Activated effector memory CD4-positive, alpha-beta T cell treated with anti-CD3 and anti-CD28 coated beads, Interleukin-2, amount 50 U/mL, for 16 hours (primary cell): Measurements from ENCODE around the gene FOXO1.

Experiments used
- DNase-seq: peaks from one replicate; pipeline ENCODE4 v3.0.0-alpha.2; 2020

FOXO1 gene

GRCh38 chr13:40604135-40604534, 62.3 kb downstream of the FOXO1 start:
- no peak for DNase-seq

DNA sequence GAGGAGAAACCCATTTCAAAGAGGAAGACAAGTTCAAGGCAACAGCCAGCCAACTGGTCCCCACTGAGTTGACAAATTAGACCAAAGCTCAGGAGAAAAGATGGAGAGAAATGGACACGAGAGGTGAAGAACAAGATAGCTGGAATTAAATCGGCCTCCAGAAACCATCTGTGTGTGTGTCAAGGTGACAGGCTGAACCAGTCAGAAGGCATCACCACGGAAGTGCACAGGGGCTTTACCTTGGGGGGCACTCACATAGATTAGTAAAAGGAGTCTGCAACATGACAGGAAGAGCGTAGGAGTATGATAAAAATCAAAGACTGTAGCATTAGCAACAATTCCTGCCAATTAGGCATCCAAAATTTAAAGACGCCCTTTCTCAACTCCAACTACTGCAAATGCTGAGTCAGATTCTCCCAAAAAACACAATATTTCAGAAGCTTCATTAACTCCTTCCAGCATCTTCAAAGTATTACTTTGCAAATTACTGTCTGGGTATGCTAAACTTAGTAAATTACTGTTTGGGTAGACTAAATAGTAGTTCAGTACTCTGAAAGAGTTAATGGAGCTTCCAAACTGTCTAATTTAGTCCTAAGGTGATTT, 66.2 kb downstream of the FOXO1 start:
- no peak for DNase-seq

GRCh38 chr13:40599747-40600146, 66.7 kb downstream of the FOXO1 start:
- DNase-seq: no peak

DNA sequence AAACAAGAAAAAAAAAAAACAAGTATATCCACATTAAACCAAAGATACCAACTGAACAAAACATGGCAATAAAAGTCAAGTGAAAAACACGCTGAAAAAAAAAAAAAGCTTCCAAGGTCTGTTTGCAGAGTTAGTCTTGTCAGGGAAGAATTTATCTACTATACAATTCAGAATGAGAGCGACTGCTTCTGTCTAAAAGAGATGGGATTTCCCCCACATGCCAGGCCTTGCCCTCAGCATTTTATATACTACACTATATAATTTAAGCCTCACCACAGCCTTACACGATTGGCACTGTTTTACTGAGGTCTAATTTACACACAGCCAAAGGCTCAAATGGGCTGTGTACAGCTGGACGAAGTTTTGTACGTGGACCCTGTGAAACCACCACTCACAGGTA, 67.3 kb downstream of the FOXO1 start:
- DNase-seq: no peak

DNA sequence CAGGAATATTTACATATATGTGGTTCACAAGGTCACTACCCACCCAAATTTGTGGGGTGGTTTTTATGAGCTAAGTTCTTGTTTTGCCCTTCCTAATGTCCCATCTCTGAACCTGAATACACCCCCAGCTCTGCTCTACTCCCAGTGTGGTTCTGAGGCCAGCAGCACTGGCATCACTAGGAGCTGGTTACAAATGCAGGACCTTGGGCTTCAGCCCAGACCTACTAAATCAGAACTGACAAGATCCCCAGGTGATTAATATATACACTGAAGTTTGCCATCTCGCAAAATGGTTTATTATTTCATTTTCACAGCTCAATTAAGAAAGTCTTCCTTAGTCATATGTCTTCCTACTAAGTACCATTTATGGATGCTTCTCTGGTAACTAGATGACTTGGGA, 67.9 kb downstream of the FOXO1 start:
- no peak for DNase-seq

DNA sequence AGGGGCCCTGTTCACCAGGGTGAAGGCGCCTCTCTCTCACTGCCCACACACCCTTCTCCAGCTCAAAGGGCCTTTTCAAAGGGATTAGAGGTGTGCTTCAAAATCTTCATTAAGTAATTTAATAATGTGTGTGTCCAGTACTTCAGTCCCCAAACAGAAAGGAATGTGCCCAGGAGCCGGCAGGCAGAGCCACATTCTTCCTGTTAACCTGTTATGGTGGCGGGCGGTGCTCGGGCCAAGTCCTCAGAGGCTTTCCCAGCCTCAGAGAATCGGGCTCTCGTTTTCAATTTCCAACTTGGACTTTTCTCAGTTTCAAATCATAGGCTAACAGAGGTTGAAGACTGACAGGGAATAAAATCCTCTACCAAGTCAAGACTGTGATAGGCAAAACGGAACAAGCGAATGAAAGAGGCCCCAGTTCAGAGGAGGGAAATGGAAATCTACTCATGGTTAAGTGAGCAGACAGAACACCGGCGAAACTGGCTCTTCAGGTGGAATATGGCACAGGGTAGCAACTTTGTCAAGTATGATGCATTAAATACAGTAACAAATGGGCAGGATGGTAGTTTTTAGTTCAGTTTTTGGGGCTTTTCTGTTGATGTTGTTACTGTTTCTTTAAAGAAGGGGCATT, 68.6 kb downstream of the FOXO1 start:
- DNase-seq: no peak

- no peak for DNase-seq
Observed at GRCh38 chr13:40596484-40596883, 70.0 kb downstream of the FOXO1 start.

- no peak for DNase-seq
Observed at GRCh38 chr13:40595693-40596092, 70.7 kb downstream of the FOXO1 start.

DNA sequence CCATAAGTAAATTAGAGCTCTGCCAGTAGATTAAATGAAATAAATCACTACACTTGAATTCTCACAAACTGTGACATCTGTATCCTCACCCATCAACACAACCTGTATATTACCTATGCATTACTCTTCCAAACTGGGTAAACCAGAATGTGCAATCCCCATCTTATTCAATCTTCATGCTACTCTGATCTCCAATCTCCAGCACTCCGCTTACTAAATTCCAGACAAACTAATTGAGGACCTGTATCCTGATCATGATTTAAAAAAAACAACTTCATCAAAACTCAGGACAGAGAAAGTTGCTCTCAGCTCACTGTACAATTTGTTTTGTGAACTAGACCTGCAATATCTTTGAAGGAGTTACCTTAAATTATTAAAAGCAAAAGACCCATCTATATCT, 74.4 kb downstream of the FOXO1 start:
- no peak for DNase-seq

- DNase-seq: no peak
Observed at GRCh38 chr13:40591091-40591490, 75.3 kb downstream of the FOXO1 start.

DNA sequence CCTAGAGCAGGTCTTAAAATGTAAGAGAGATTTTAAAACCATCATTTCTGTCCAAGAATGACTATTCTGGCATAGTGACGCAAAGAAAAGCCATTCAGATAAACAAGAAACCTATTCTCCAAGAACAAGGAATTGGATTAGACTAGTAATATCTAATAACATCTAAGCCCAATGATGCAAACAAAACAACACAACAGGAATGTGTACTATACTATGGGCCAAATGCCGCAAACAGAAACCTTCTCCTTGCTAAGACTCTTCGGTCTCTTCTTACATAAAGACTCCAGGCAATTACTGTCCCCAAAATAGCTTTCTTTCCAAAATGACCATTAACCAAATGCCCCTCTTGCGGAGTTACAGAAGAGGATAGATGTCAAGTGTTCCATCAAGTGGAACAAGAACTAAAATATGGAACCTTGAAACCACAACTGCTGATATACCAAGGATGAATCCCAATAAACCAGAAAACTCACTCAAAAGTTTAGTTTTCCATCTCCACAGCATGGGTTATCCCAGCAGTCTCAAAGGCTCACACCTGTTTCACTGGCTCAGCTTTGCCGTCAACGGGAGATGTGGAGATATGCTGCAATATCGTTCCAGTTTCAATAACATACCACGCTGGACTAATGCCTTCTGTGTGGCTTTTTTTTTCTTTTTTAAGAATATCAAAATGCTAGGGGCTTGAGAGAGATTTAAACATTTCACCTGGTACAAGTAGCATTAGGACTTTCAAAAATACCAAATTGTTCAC, 76.2 kb downstream of the FOXO1 start:
- no peak for DNase-seq

GRCh38 chr13:40589285-40590109, 76.9 kb downstream of the FOXO1 start:
- no peak for DNase-seq

- no peak for DNase-seq
Observed at GRCh38 chr13:40588101-40588500, 78.3 kb downstream of the FOXO1 start.

GRCh38 chr13:40586886-40587565, 79.4 kb downstream of the FOXO1 start:
- no peak for DNase-seq

DNA sequence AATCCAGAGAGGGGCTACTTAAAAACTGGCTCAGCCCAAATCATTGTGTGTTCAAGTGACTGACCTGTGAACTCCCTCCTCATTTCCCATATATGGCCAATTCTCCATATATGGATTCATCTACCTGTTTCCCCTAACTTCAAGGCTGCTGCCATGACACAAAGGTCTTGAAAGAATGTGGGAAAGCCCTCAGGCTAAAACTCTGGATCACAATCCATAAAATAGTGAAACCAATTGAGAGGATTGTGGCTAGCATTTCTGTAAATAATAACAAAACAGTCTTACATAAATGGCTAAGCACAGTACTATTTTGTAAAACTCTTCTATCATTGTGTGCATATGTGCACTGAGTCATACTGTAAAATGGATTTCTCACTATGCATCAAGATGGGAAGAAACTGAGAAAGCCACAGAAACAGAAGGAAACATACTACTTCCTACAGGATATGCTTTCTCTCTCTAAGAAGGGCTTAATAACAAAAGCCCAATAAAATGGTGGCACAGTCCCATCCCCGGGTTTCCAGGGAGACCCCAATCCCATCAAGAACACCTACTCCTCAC, 80.5 kb downstream of the FOXO1 start:
- DNase-seq: no peak

- no peak for DNase-seq
Observed at GRCh38 chr13:40583738-40584137, 82.7 kb downstream of the FOXO1 start.

DNA sequence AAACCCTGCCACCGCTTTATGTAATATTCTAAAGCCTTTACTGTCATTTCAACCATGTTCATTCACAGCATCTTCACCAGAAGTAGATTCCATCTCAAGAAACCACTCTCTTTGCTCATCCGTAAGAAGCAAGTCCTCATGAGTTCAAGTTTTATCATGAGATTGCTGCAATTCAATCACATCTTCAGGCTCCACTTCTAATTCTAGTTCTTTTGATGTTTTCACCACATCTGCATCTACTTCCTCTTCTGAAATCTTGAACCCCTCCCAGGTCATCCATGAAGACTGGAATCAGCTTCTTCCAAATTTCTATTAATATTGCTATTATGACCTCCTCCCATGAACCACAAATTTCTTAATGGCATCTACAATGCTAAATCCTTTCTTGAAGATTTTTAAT, 83.9 kb downstream of the FOXO1 start:
- DNase-seq: no peak

DNA sequence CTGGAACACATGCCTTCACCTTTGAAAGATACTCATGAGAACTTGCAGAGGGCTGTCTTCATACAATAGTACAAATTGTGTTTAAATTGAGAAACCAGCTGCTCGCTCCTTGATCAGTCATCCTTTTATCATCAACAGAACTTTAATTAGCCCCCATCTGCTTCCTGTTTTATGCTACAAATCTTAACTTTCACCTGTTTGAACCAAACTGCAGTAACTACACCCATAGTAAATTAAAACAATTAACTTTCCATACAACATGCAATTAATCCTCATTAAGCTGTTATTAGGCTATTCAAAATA, 85.2 kb downstream of the FOXO1 start:
- no peak for DNase-seq

DNA sequence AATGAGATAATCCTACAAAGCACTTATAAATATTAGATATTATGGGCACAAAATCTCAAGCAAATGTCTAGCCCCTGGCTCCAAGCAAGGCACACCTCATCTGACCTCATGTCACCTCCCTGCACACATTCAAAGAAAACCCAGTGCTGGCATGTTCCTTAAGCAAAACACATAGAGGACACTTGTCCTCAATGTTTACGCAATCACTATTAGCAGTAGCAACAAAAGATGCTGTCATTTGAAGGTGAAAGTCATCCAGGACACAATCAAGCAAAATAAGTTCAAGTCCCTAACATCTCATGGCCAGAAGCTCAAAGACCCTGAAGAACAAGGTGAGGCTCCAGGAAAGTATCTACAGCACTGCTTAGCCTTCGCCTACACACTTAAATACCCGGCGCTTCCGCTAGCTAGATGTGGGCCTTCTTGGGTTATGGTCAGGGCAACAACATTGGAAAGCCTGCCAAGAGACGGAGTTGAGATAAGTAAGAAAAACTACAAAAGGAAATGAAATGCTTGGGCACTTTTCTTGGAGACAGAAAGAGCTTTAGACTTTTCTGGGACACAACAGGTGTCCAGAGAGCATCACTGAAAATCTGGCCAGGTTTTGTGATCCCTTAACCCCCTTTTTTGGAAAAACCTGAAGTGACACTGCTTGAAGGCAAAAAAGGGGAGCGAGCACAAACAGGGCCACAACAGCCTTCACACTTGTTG, 85.7 kb downstream of the FOXO1 start:
- DNase-seq: no peak

- no peak for DNase-seq
Observed at GRCh38 chr13:40579535-40579934, 86.9 kb downstream of the FOXO1 start.

GRCh38 chr13:40578055-40578454, 88.4 kb downstream of the FOXO1 start:
- no peak for DNase-seq

DNA sequence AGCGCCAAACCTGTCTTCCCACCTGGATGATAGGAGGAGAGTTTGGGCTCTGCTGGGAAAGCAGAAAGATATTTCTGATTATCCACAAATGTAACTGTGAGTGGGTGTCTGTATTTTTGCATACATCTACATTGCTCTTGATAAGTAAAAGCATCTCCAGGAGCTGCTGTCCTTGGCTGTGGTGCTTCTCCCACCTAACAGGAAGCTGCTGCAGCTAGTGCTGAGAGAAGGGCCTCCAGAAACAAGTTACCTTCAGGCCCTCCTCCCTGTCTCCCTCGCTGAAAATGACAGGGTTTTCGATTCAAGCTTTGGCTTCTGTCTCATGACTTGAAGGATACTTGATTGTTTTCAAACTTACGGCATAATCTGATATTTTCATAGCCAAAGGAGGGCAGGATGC, 90.1 kb downstream of the FOXO1 start:
- DNase-seq: no peak
